HCT116 (cell line): Measurements from ENCODE around the gene PIP4K2A. TPM values are rescaled to one million over a fixed set of nuclear protein-coding genes. Genes with fewer than 3 reads are reported as not detected.

Experiments used
- ATAC-seq: fragments of 200-7000 bp; cut with Tn5 transposase; 2 replicates; pipeline ENCODE4 v1.9.1; 2020; ENCODE audit warnings: mild to moderate bottlenecking, moderate library complexity
- BruUV-seq: library from RNA; stranded (reverse); fragments of 400-500 nt; replicated peaks from 2 replicates; lab custom pipeline; 2021; lab: Mats Ljungman, UMichigan
- CTCF ChIA-PET: fragments of 300-600 bp; sonication (Branson Sonifier 250); formaldehyde crosslinking; loops from one replicate; lab custom pipeline; 2021; ENCODE audit warnings: antibody characterized with exemption; lab: Charles Lee
- POLR2A ChIA-PET: fragments of 300-600, 350-600 bp; sonication (Branson Sonifier 250); formaldehyde crosslinking; loops from one replicate; lab custom pipeline; 2021; ENCODE audit warnings: antibody characterized with exemption; lab: Charles Lee
- RAD21 ChIA-PET, 2 experiments: fragments of 300-600 bp; sonication (Branson Sonifier 250); formaldehyde crosslinking; loops; one replicate each; lab custom pipeline; 2023; ENCODE audit warnings: low total read pairs in 2 of 2; ENCODE audit not compliant: uncharacterized antibody in 2 of 2, unreplicated experiment in 2 of 2, low non-redundant PET in 1 of 2; lab: Charles Lee
- DNase-seq: peaks from one replicate; pipeline ENCODE4 v3.0.0-alpha.2; 2010; ENCODE audit warnings: low read depth, low spot score
- H2AFZ ChIP-seq: fragments of 200-600 bp; shearing (Covaris generic), sonication (generic); 2 replicates; pipeline ENCODE4 v1.6.1; 2017; ENCODE audit warnings: low read depth, mixed run types, mixed read lengths, antibody characterized with exemption, low read length; ENCODE audit not compliant: poor library complexity, severe bottlenecking
- H3K27ac ChIP-seq: 2 replicates; pipeline ENCODE4 v1.5.1; 2012; ENCODE audit warnings: low read depth, low read length
- H3K27me3 ChIP-seq: fragments of 200-600 bp; sonication (generic); 2 replicates; pipeline ENCODE4 v1.6.1; 2016; ENCODE audit warnings: mixed run types, low read length, mixed read lengths; ENCODE audit not compliant: insufficient read depth
- H3K36me3 ChIP-seq, 2 experiments: fragments of 200-500 bp in 1 of 2; fragments of 200-600 bp in 1 of 2; sonication (Bioruptor generic) in 1 of 2; sonication (generic) in 1 of 2; 2 replicates each; pipeline versions ENCODE4 v1.5.1 to v1.6.1; 2014 to 2016; ENCODE audit warnings: low read length in 2 of 2, inconsistent platforms in 1 of 2, mixed read lengths in 1 of 2, mixed run types in 1 of 2; ENCODE audit not compliant: insufficient read depth in 2 of 2, control insufficient read depth in 1 of 2
- H3K4me1 ChIP-seq, 2 experiments: fragments of 200-600 bp in 1 of 2; sonication (generic) in 1 of 2; 2 replicates each; pipeline versions ENCODE4 v1.5.1 to v1.6.1; 2012 to 2017; ENCODE audit warnings: low read length in 2 of 2, inconsistent platforms in 1 of 2, mild to moderate bottlenecking in 1 of 2, mixed read lengths in 1 of 2, mixed run types in 1 of 2, moderate library complexity in 1 of 2; ENCODE audit not compliant: insufficient read depth in 2 of 2, control insufficient read depth in 1 of 2
- H3K4me2 ChIP-seq: fragments of 200-600 bp; sonication (generic); 2 replicates; pipeline ENCODE4 v1.6.1; 2017; ENCODE audit warnings: mixed run types, low read length, mixed read lengths
- H3K4me3 ChIP-seq, 2 experiments: fragments of 200-600 bp in 1 of 2; sonication (generic) in 1 of 2; replicated peaks in 1 of 2; 2 replicates each; pipeline ENCODE4 v1.5.1; 2011 to 2016; ENCODE audit warnings: low read length in 2 of 2, control low read depth in 1 of 2, low read depth in 1 of 2, mild to moderate bottlenecking in 1 of 2, mixed read lengths in 1 of 2, mixed run types in 1 of 2
- H3K79me2 ChIP-seq: fragments of 200-600 bp; sonication (generic); 2 replicates; pipeline ENCODE4 v1.6.1; 2017; ENCODE audit warnings: mild to moderate bottlenecking, mixed run types, low read length, moderate library complexity, mixed read lengths; ENCODE audit not compliant: insufficient read depth
- H3K9ac ChIP-seq: fragments of 200-600 bp; sonication (generic); 2 replicates; pipeline ENCODE4 v1.6.1; 2016; ENCODE audit warnings: low read length, mixed read lengths
- H3K9me2 ChIP-seq: fragments of 200-600 bp; sonication (generic), shearing (Covaris generic); 2 replicates; pipeline ENCODE4 v1.6.1; 2017; ENCODE audit warnings: mixed run types, mild to moderate bottlenecking, moderate library complexity; ENCODE audit not compliant: insufficient read depth
- H3K9me3 ChIP-seq, 2 experiments: fragments of 200-500 bp in 1 of 2; fragments of 200-600 bp in 1 of 2; sonication (Bioruptor generic) in 1 of 2; sonication (generic) in 1 of 2; 2 replicates each; pipeline ENCODE4 v1.6.1; 2014 to 2017; ENCODE audit warnings: low read length in 2 of 2, mixed read lengths in 2 of 2, inconsistent platforms in 1 of 2, low read depth in 1 of 2, mild to moderate bottlenecking in 1 of 2, mixed run types in 1 of 2, moderate library complexity in 1 of 2; ENCODE audit not compliant: control insufficient read depth in 1 of 2, insufficient read depth in 1 of 2
- H4K20me1 ChIP-seq: fragments of 200-600 bp; sonication (generic), shearing (Covaris generic); 2 replicates; pipeline ENCODE4 v1.6.1; 2017; ENCODE audit warnings: mixed run types, mild to moderate bottlenecking, moderate library complexity; ENCODE audit not compliant: insufficient read depth
- CBX3 ChIP-seq: IDR thresholded peaks from 2 replicates; pipeline ENCODE4 v1.6.1; 2012; ENCODE audit warnings: low read depth
- CEBPB ChIP-seq: IDR thresholded peaks from 2 replicates; pipeline ENCODE4 v1.6.1; 2012; ENCODE audit warnings: low read depth
- POLR2A ChIP-seq: IDR thresholded peaks from 2 replicates; pipeline ENCODE4 v1.7.0; 2011; ENCODE audit warnings: borderline replicate concordance; ENCODE audit not compliant: insufficient read depth, insufficient read length; ENCODE audit errors: extremely low read depth
- POLR2AphosphoS5 ChIP-seq: IDR thresholded peaks from 2 replicates; pipeline ENCODE4 v1.6.1; 2011; ENCODE audit warnings: mild to moderate bottlenecking, low read depth, low read length, moderate library complexity
- RAD21 ChIP-seq: IDR thresholded peaks from 2 replicates; pipeline ENCODE4 v1.6.1; 2012; ENCODE audit warnings: low read depth, mild to moderate bottlenecking
- SIN3A ChIP-seq: IDR thresholded peaks from 2 replicates; pipeline ENCODE4 v1.6.1; 2012; ENCODE audit warnings: low read depth
- TCF7L2 ChIP-seq: IDR thresholded peaks from 2 replicates; pipeline ENCODE4 v1.7.0; 2011; ENCODE audit warnings: borderline replicate concordance, inconsistent platforms; ENCODE audit not compliant: insufficient read depth, insufficient read length; ENCODE audit errors: extremely low read depth
- ZFX ChIP-seq: fragments of 450-650 bp; IDR thresholded peaks from 2 replicates; pipeline ENCODE4 v1.6.1; 2017
- ZNF274 ChIP-seq: fragments of 200-500 bp; sonication (Bioruptor generic); IDR thresholded peaks from 2 replicates; pipeline ENCODE4 v1.6.1; 2014; ENCODE audit warnings: mild to moderate bottlenecking, low read depth, low read length, inconsistent platforms
- intact Hi-C: fragments of 100-400 bp; cut with micrococcal nuclease; formaldehyde crosslinking; loops from 2 replicates; pipeline ENCODE4 v1.10.0; 2022
- total RNA-seq: library from RNA; stranded (reverse); gene quantifications from one replicate; pipeline ENCODE4 v1.2.1, GENCODE V29; 2021; ENCODE audit not compliant: unreplicated experiment
- TF ChIP-seq, protein P1 (sequence below): IDR thresholded peaks from 2 replicates; pipeline ENCODE4 v1.6.1; 2011; ENCODE audit warnings: mild to moderate bottlenecking, low read length, moderate library complexity; ENCODE audit not compliant: insufficient replicate concordance; ENCODE audit errors: extremely low read depth
- TF ChIP-seq, protein P2 (sequence below): IDR thresholded peaks from 2 replicates; pipeline ENCODE4 v1.6.1; 2012; ENCODE audit warnings: low read depth
- TF ChIP-seq, protein P3 (sequence below), 3 experiments: fragments of 200-600 bp in 1 of 3; sonication (generic) in 1 of 3; IDR thresholded peaks in 2 of 3; conservative IDR thresholded peaks in 1 of 3; 2 replicates each; pipeline ENCODE4 v1.5.1; 2012 to 2017; ENCODE audit warnings: low read depth in 2 of 3, low read length in 2 of 3, antibody characterized with exemption in 1 of 3, borderline replicate concordance in 1 of 3, control low read depth in 1 of 3, mild to moderate bottlenecking in 1 of 3, mixed read lengths in 1 of 3, mixed run types in 1 of 3, moderate library complexity in 1 of 3; ENCODE audit not compliant: insufficient read depth in 1 of 3
- TF ChIP-seq, protein P4 (sequence below): IDR thresholded peaks from 2 replicates; pipeline ENCODE4 v1.6.1; 2012

Gene PIP4K2A
- total RNA-seq, 1 experiment from 2014 or later = 41.9 TPM

DNA sequence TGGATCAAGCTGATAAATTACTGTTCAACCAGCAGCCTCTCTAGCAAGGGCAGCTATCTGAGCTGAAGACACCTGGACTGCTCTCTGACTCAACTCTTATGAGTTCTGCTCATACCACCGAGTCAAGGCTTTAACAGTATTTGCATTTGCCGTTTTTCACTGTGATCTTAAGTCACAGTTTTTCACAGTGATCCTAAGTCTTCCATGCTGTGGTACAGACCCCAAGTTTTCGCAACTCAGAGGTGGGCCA lies 31.3 kb downstream of the PIP4K2A start:
- DNase-seq (peak; percentile 15), ATAC-seq (peak; percentile 73)
- Histone ChIP-seq H3K9me2 (no peaks in the 10 kb centered on the region), H3K36me3 (no peaks in the 10 kb centered on the region), H3K27me3 (no peaks in the 10 kb centered on the region), H4K20me1 (peaks cover 36% of the 10 kb centered on the region; the same call in 1 of the 2 replicates), H3K9me3 (no peaks in the 10 kb centered on the region), H2AFZ (no peak overlapping the region), H3K79me2 (peaks cover 99% of the 10 kb centered on the region), H3K9ac (peak overlapping the region; percentile 34), H3K4me3 (peak overlapping the region in 1 of 2 experiments; percentile 7; a peak in 1 of 4 replicates), H3K4me1 (peaks cover 50 to 73% of the 10 kb centered on the region in 2 experiments), H3K27ac (peak overlapping the region; percentile 19; the same call in 1 of the 2 replicates), H3K4me2 (peak overlapping the region; percentile 69)
- CTCF ChIA-PET = no interaction called here
- BruUV-seq = no TSS peak
- TF ChIP-seq CBX3 = no peak
- no peak for TF ChIP-seq POLR2AphosphoS5
- TF ChIP-seq POLR2A = no peak
- TF ChIP-seq, protein P1, sequence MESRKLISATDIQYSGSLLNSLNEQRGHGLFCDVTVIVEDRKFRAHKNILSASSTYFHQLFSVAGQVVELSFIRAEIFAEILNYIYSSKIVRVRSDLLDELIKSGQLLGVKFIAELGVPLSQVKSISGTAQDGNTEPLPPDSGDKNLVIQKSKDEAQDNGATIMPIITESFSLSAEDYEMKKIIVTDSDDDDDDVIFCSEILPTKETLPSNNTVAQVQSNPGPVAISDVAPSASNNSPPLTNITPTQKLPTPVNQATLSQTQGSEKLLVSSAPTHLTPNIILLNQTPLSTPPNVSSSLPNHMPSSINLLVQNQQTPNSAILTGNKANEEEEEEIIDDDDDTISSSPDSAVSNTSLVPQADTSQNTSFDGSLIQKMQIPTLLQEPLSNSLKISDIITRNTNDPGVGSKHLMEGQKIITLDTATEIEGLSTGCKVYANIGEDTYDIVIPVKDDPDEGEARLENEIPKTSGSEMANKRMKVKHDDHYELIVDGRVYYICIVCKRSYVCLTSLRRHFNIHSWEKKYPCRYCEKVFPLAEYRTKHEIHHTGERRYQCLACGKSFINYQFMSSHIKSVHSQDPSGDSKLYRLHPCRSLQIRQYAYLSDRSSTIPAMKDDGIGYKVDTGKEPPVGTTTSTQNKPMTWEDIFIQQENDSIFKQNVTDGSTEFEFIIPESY = no peak
- no peak for TF ChIP-seq RAD21
- no peak for TF ChIP-seq ZNF274
- TF ChIP-seq, protein P2, sequence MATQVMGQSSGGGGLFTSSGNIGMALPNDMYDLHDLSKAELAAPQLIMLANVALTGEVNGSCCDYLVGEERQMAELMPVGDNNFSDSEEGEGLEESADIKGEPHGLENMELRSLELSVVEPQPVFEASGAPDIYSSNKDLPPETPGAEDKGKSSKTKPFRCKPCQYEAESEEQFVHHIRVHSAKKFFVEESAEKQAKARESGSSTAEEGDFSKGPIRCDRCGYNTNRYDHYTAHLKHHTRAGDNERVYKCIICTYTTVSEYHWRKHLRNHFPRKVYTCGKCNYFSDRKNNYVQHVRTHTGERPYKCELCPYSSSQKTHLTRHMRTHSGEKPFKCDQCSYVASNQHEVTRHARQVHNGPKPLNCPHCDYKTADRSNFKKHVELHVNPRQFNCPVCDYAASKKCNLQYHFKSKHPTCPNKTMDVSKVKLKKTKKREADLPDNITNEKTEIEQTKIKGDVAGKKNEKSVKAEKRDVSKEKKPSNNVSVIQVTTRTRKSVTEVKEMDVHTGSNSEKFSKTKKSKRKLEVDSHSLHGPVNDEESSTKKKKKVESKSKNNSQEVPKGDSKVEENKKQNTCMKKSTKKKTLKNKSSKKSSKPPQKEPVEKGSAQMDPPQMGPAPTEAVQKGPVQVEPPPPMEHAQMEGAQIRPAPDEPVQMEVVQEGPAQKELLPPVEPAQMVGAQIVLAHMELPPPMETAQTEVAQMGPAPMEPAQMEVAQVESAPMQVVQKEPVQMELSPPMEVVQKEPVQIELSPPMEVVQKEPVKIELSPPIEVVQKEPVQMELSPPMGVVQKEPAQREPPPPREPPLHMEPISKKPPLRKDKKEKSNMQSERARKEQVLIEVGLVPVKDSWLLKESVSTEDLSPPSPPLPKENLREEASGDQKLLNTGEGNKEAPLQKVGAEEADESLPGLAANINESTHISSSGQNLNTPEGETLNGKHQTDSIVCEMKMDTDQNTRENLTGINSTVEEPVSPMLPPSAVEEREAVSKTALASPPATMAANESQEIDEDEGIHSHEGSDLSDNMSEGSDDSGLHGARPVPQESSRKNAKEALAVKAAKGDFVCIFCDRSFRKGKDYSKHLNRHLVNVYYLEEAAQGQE = no peak
- TF ChIP-seq, protein P3, sequence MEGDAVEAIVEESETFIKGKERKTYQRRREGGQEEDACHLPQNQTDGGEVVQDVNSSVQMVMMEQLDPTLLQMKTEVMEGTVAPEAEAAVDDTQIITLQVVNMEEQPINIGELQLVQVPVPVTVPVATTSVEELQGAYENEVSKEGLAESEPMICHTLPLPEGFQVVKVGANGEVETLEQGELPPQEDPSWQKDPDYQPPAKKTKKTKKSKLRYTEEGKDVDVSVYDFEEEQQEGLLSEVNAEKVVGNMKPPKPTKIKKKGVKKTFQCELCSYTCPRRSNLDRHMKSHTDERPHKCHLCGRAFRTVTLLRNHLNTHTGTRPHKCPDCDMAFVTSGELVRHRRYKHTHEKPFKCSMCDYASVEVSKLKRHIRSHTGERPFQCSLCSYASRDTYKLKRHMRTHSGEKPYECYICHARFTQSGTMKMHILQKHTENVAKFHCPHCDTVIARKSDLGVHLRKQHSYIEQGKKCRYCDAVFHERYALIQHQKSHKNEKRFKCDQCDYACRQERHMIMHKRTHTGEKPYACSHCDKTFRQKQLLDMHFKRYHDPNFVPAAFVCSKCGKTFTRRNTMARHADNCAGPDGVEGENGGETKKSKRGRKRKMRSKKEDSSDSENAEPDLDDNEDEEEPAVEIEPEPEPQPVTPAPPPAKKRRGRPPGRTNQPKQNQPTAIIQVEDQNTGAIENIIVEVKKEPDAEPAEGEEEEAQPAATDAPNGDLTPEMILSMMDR (IDR thresholded peaks at IDR 0.05 in 2 of 3, conservative IDR thresholded peaks at IDR 0.05 in 1 of 3; ENCODE audit: borderline replicate concordance in 1 of 3, insufficient read depth in 1 of 3, low read depth in 2 of 3, low read length in 2 of 3) = no peak
- no peak for TF ChIP-seq TCF7L2
- TF ChIP-seq CEBPB = no peak
- TF ChIP-seq SIN3A = no peak
- no peak for TF ChIP-seq ZFX
- TF ChIP-seq, protein P4, sequence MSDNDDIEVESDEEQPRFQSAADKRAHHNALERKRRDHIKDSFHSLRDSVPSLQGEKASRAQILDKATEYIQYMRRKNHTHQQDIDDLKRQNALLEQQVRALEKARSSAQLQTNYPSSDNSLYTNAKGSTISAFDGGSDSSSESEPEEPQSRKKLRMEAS = no peak
- POLR2A ChIA-PET = no interaction called here
- intact Hi-C loops = no loop called here
- RAD21 ChIA-PET = interaction anchor here in 1 of 2 experiments (0.7 kb wide), 1 partner anchor 14 kb away, joined by 3 read pairs; no protein-coding TSS in a partner anchor
